Vagina (tissue), 2 donors: Measurements from ENCODE around the gene IQSEC1. TPM values are rescaled to one million over a fixed set of nuclear protein-coding genes. Genes with fewer than 3 reads are reported as not detected.

ENCODE experiments used
- DNase-seq, 2 donors: peaks; one replicate each; pipeline ENCODE4 v3.0.0-alpha.2; 2017; ENCODE audit errors: extremely low spot score in 2 of 2
- H3K27ac ChIP-seq: fragments of 200-600 bp; sonication (generic); one replicate; pipeline ENCODE4 v1.5.1; 2019
- H3K27me3 ChIP-seq: fragments of 200-600 bp; sonication (generic); one replicate; pipeline ENCODE4 v1.5.1; 2019
- H3K36me3 ChIP-seq, 2 donors: fragments of 200-600 bp; sonication (generic); one replicate each; pipeline ENCODE4 v1.5.1; 2017 to 2019
- H3K4me1 ChIP-seq: fragments of 200-600 bp; sonication (generic); one replicate; pipeline ENCODE4 v1.5.1; 2019
- H3K4me3 ChIP-seq, 2 donors: fragments of 200-600 bp; sonication (generic); 1 replicate in 1 of 2; 2 replicates in 1 of 2; pipeline ENCODE4 v1.5.1; 2016 to 2019
- H3K9me3 ChIP-seq: fragments of 200-600 bp; sonication (generic); one replicate; pipeline ENCODE4 v1.5.1; 2019
- CTCF ChIP-seq, 3 experiments: fragments of 450-650 bp in 2 of 3; fragments of 200-600 bp in 1 of 3; sonication (generic) in 1 of 3; IDR thresholded peaks; one replicate each; pipeline ENCODE4 v1.5.1; 2017 to 2019; ENCODE audit warnings: antibody characterized with exemption in 3 of 3, mild to moderate bottlenecking in 2 of 3, moderate library complexity in 2 of 3
- POLR2A ChIP-seq, 2 donors: fragments of 450-650 bp; IDR thresholded peaks; one replicate each; pipeline ENCODE4 v1.6.1; 2017; ENCODE audit warnings: antibody characterized with exemption in 2 of 2, mild to moderate bottlenecking in 2 of 2, moderate library complexity in 2 of 2
- POLR2AphosphoS5 ChIP-seq, 2 donors: sonication (generic); formaldehyde crosslinking; IDR thresholded peaks; one replicate each; pipeline ENCODE4 v1.9.0; 2017; ENCODE audit warnings: antibody characterized with exemption in 2 of 2, mild to moderate bottlenecking in 2 of 2, low read depth in 1 of 2; ENCODE audit not compliant: insufficient read depth in 1 of 2
- intact Hi-C: fragments of 100-400 bp; cut with DNase I; formaldehyde crosslinking; loops from one replicate; pipeline ENCODE4 v1.15.1; 2023
- total RNA-seq: library from RNA; depleted of rRNA; stranded (reverse); fragments of >200 nt; gene quantifications from one replicate; pipeline ENCODE4 v1.2.3, GENCODE V29; 2016

IQSEC1 gene
- total RNA-seq, 1 donor from 2014 or later = 34.9 TPM

GRCh38 chr3:12990306-12990705 is 82.9 kb downstream of the IQSEC1 start:
- H3K27ac ChIP-seq = no peak overlapping the region

GRCh38 chr3:12988728-12989454 is 84.3 kb downstream of the IQSEC1 start:
- H3K27ac ChIP-seq = no peak overlapping the region
- H3K4me3 ChIP-seq = no peak overlapping the region
- DNase-seq = no peak
- no peak for TF ChIP-seq POLR2A (IDR thresholded peaks at IDR 0.05)
- no peak for TF ChIP-seq CTCF (IDR thresholded peaks at IDR 0.05)
- no peak for TF ChIP-seq POLR2AphosphoS5 (IDR thresholded peaks at IDR 0.05; ENCODE audit: insufficient read depth in 1 of 2, low read depth in 1 of 2)
- intact Hi-C loops = no loop called here
- H3K9me3 ChIP-seq = no peaks in the 10 kb centered on the region
- peaks cover 16% of the 10 kb centered on the region for H3K4me1 ChIP-seq
- H3K36me3 ChIP-seq = no peaks in the 10 kb centered on the region
- no peaks in the 10 kb centered on the region for H3K27me3 ChIP-seq

More at GRCh38 chr3:12990306-12990705, 82.9 kb downstream of the IQSEC1 start:
- no peak for DNase-seq
- intact Hi-C loops = no loop called here
- Histone ChIP-seq H3K36me3 (no peaks in the 10 kb centered on the region), H3K9me3 (no peaks in the 10 kb centered on the region), H3K4me1 (peaks cover 26% of the 10 kb centered on the region), H3K4me3 (no peak overlapping the region), H3K27me3 (no peaks in the 10 kb centered on the region)
- TF ChIP-seq CTCF (IDR thresholded peaks at IDR 0.05) (no peak), POLR2AphosphoS5 (IDR thresholded peaks at IDR 0.05; ENCODE audit: insufficient read depth in 1 of 2, low read depth in 1 of 2) (no peak), POLR2A (IDR thresholded peaks at IDR 0.05) (no peak)

GRCh38 chr3:12987602-12988001 is 85.6 kb downstream of the IQSEC1 start:
- no peaks in the 10 kb centered on the region for H3K27me3 ChIP-seq
- intact Hi-C loops = no loop called here
- H3K4me1 ChIP-seq = peaks cover 7% of the 10 kb centered on the region
- H3K36me3 ChIP-seq = no peaks in the 10 kb centered on the region
- H3K9me3 ChIP-seq = no peaks in the 10 kb centered on the region
- TF ChIP-seq POLR2AphosphoS5 (IDR thresholded peaks at IDR 0.05; ENCODE audit: insufficient read depth in 1 of 2, low read depth in 1 of 2) = no peak
- no peak for DNase-seq
- H3K27ac ChIP-seq = no peak overlapping the region
- H3K4me3 ChIP-seq = no peak overlapping the region

GRCh38 chr3:12986986-12987385 is 86.2 kb downstream of the IQSEC1 start:
- intact Hi-C loops = no loop called here
- Histone ChIP-seq H3K9me3 (no peaks in the 10 kb centered on the region), H3K27me3 (no peaks in the 10 kb centered on the region), H3K4me1 (peaks cover 7% of the 10 kb centered on the region), H3K27ac (no peak overlapping the region), H3K36me3 (no peaks in the 10 kb centered on the region), H3K4me3 (no peak overlapping the region)
- TF ChIP-seq POLR2AphosphoS5 (IDR thresholded peaks at IDR 0.05; ENCODE audit: insufficient read depth in 1 of 2, low read depth in 1 of 2) = no peak
- TF ChIP-seq POLR2A (IDR thresholded peaks at IDR 0.05) = no peak
- TF ChIP-seq CTCF (IDR thresholded peaks at IDR 0.05) = no peak
- DNase-seq = no peak

- no peak for DNase-seq
- Histone ChIP-seq H3K27ac (no peak overlapping the region), H3K9me3 (no peaks in the 10 kb centered on the region), H3K4me1 (peaks cover 7% of the 10 kb centered on the region), H3K27me3 (no peaks in the 10 kb centered on the region), H3K36me3 (no peaks in the 10 kb centered on the region), H3K4me3 (no peak overlapping the region)
- TF ChIP-seq POLR2AphosphoS5 (IDR thresholded peaks at IDR 0.05; ENCODE audit: insufficient read depth in 1 of 2, low read depth in 1 of 2) = no peak
- TF ChIP-seq CTCF (IDR thresholded peaks at IDR 0.05) = no peak
- no peak for TF ChIP-seq POLR2A (IDR thresholded peaks at IDR 0.05)
- intact Hi-C loops = no loop called here
Measured at GRCh38 chr3:12986521-12986920, 86.7 kb downstream of the IQSEC1 start.
